Nephron (organoid): Measurements from ENCODE around the gene JARID2.

Source experiments
- H3K27ac Mint-ChIP-seq, 3 experiments: 2 replicates each; pipeline ENCODE4 v1.8.0; 2020; ENCODE audit warnings: mixed read lengths in 3 of 3, mild to moderate bottlenecking in 2 of 3, moderate library complexity in 1 of 3
- H3K27me3 Mint-ChIP-seq: 2 replicates; pipeline ENCODE4 v1.8.0; 2021; ENCODE audit warnings: low read depth, mild to moderate bottlenecking, moderate library complexity, mixed read lengths
- H3K36me3 Mint-ChIP-seq: 2 replicates; pipeline ENCODE4 v1.8.0; 2020; ENCODE audit warnings: low read depth, mixed read lengths
- H3K4me1 Mint-ChIP-seq: 2 replicates; pipeline ENCODE4 v1.8.0; 2020; ENCODE audit warnings: mixed read lengths
- H3K4me3 Mint-ChIP-seq, 3 experiments: 2 replicates each; pipeline ENCODE4 v1.8.0; 2020; ENCODE audit warnings: mild to moderate bottlenecking in 3 of 3, mixed read lengths in 3 of 3, moderate library complexity in 2 of 3
- H3K9me3 Mint-ChIP-seq: 2 replicates; pipeline ENCODE4 v1.8.0; 2020; ENCODE audit warnings: mixed read lengths
- CTCF ChIP-seq, 3 experiments: fragments of 200-600 bp; sonication (generic); IDR thresholded peaks; one replicate each; pipeline ENCODE4 v1.5.0; 2021; ENCODE audit warnings: antibody characterized with exemption in 3 of 3; ENCODE audit not compliant: unreplicated experiment in 3 of 3

The JARID2 gene

GRCh38 chr6:15244620-15245360, 1.1 kb upstream of the JARID2 start:
- Mint-ChIP-seq H3K27ac (peak overlapping the region; percentile 80 to 98 (median 94)), H3K4me3 (peak overlapping the region; percentile 99 to 100 (median 100)), H3K27me3 (no peaks in the 10 kb centered on the region), H3K9me3 (no peaks in the 10 kb centered on the region), H3K36me3 (no peaks in the 10 kb centered on the region), H3K4me1 (peaks cover 15% of the 10 kb centered on the region)
- no peak for TF ChIP-seq CTCF (IDR thresholded peaks at IDR 0.05; ENCODE audit: unreplicated experiment in 3 of 3)

GRCh38 chr6:15246217-15246665, 372 bp downstream of the JARID2 start:
- Mint-ChIP-seq H3K4me1 (peaks cover 22% of the 10 kb centered on the region), H3K27ac (peak overlapping the region; percentile 80 to 98 (median 94)), H3K4me3 (peak overlapping the region; percentile 99 to 100 (median 100)), H3K9me3 (no peaks in the 10 kb centered on the region), H3K27me3 (no peaks in the 10 kb centered on the region), H3K36me3 (no peaks in the 10 kb centered on the region)
- TF ChIP-seq CTCF (IDR thresholded peaks at IDR 0.05; ENCODE audit: unreplicated experiment in 3 of 3): no peak

GRCh38 chr6:15246666-15247499, 1.0 kb downstream of the JARID2 start:
- H3K27ac Mint-ChIP-seq: peak overlapping the region; percentile 80 to 98 (median 94)
- TF ChIP-seq CTCF (IDR thresholded peaks at IDR 0.05; ENCODE audit: unreplicated experiment in 3 of 3): no peak
- no peaks in the 10 kb centered on the region for H3K36me3 Mint-ChIP-seq
- no peaks in the 10 kb centered on the region for H3K27me3 Mint-ChIP-seq
- H3K4me1 Mint-ChIP-seq: peaks cover 23% of the 10 kb centered on the region
- peak overlapping the region; percentile 99 to 100 (median 100) for H3K4me3 Mint-ChIP-seq
- H3K9me3 Mint-ChIP-seq: no peaks in the 10 kb centered on the region

- Mint-ChIP-seq H3K4me1 (peaks cover 32% of the 10 kb centered on the region), H3K27ac (peak overlapping the region; percentile 80 to 98 (median 94)), H3K36me3 (no peaks in the 10 kb centered on the region), H3K4me3 (peak overlapping the region; percentile 99 to 100 (median 100)), H3K27me3 (no peaks in the 10 kb centered on the region), H3K9me3 (no peaks in the 10 kb centered on the region)
- peak; percentile 16 to 30 (median 19) for TF ChIP-seq CTCF (IDR thresholded peaks at IDR 0.05; ENCODE audit: unreplicated experiment in 3 of 3)
These were observed 1.9 kb downstream of the JARID2 start for GRCh38 chr6:15247500-15248450.
